GM12878 (cell line): ENCODE results near the gene APLP2. TPM values are rescaled to one million over a fixed set of nuclear protein-coding genes. Genes with fewer than 3 reads are reported as not detected.

ENCODE experiments used
- ATAC-seq: fragments of 200-7000 bp; cut with Tn5 transposase; 3 replicates; pipeline ENCODE4 v1.9.1; 2020; ENCODE audit warnings: mild to moderate bottlenecking, moderate library complexity
- BruUV-seq: library from RNA; stranded (reverse); fragments of 400-500 nt; replicated peaks from 2 replicates; lab custom pipeline; 2021; lab: Mats Ljungman, UMichigan
- CTCF ChIA-PET: fragments of 300-600 bp; sonication (Branson Sonifier 250); formaldehyde crosslinking; extraction: SDS; loops from one replicate; lab custom pipeline; 2021; ENCODE audit warnings: inconsistent platforms; lab: Yijun Ruan, JAX
- POLR2A ChIA-PET: fragments of 350-600 bp; formaldehyde crosslinking; extraction: SDS; loops from one replicate; lab custom pipeline; 2021; ENCODE audit warnings: inconsistent platforms; lab: Charles Lee
- RAD21 ChIA-PET: fragments of 300-600 bp; sonication (Branson Sonifier 250); formaldehyde crosslinking; loops from one replicate; lab custom pipeline; 2023; ENCODE audit warnings: antibody characterized with exemption; ENCODE audit not compliant: unreplicated experiment; lab: Charles Lee
- SMC1A ChIA-PET: fragments of 300-600 bp; sonication (Branson Sonifier 250); formaldehyde crosslinking; loops from one replicate; lab custom pipeline; 2023; ENCODE audit not compliant: unreplicated experiment, uncharacterized antibody; lab: Charles Lee
- DNase-seq: peaks from one replicate; pipeline ENCODE4 v3.0.0-alpha.2; 2011; ENCODE audit warnings: low read depth, low spot score
- FAIRE-seq: peaks from 3 replicates; lab custom pipeline; 2011; peaks lifted over from hg19 to GRCh38; lab: Jason Lieb, UNC
- H2AFZ ChIP-seq: 2 replicates; pipeline ENCODE4 v1.6.0; 2011; ENCODE audit warnings: low read depth, low read length, control low read depth; ENCODE audit not compliant: control insufficient read depth
- H3K27ac ChIP-seq: 2 replicates; pipeline ENCODE4 v1.5.1; 2011; ENCODE audit warnings: control low read depth; ENCODE audit not compliant: control insufficient read depth, insufficient read depth
- H3K27me3 ChIP-seq, 2 experiments: replicated peaks in 1 of 2; 2 replicates each; pipeline versions ENCODE4 v1.6.0 to v1.6.1; 2011; ENCODE audit warnings: low read length in 1 of 2; ENCODE audit not compliant: control insufficient read depth in 2 of 2, insufficient read depth in 2 of 2
- H3K36me3 ChIP-seq, 2 experiments: 2 replicates each; pipeline ENCODE4 v1.5.1; 2011; ENCODE audit warnings: low read length in 1 of 2; ENCODE audit not compliant: control insufficient read depth in 2 of 2, insufficient read depth in 2 of 2
- H3K4me1 ChIP-seq: 2 replicates; pipeline ENCODE4 v1.6.1; 2011; ENCODE audit warnings: mild to moderate bottlenecking, low read length, moderate library complexity, mixed read lengths; ENCODE audit not compliant: control insufficient read depth, insufficient read depth
- H3K4me2 ChIP-seq: 2 replicates; pipeline ENCODE4 v1.6.0; 2011; ENCODE audit warnings: control low read depth; ENCODE audit not compliant: control insufficient read depth, insufficient read depth
- H3K4me3 ChIP-seq: fragments of 200-600 bp; sonication (generic); 2 replicates; pipeline ENCODE4 v1.5.1; 2016
- H3K79me2 ChIP-seq: 2 replicates; pipeline ENCODE4 v1.6.0; 2011; ENCODE audit warnings: low read length; ENCODE audit not compliant: control insufficient read depth, insufficient read depth
- H3K9ac ChIP-seq: 2 replicates; pipeline ENCODE4 v1.8.0; 2011; ENCODE audit warnings: low read length, control low read depth, mixed read lengths; ENCODE audit not compliant: control insufficient read depth, insufficient read depth
- H3K9me3 ChIP-seq: replicated peaks from 3 replicates; pipeline ENCODE4 v1.5.1; 2011; ENCODE audit warnings: mild to moderate bottlenecking, low read length; ENCODE audit not compliant: control insufficient read depth, insufficient read depth
- H4K20me1 ChIP-seq: 2 replicates; pipeline ENCODE4 v1.6.0; 2011; ENCODE audit not compliant: control insufficient read depth, insufficient read depth
- HCFC1 ChIP-seq: fragments of 150-350 bp; IDR thresholded peaks from 2 replicates; pipeline ENCODE4 v1.6.1; 2014; ENCODE audit warnings: low read length
- IKZF2 ChIP-seq, 2 experiments: fragments of 450-650 bp; IDR thresholded peaks; 2 replicates each; pipeline ENCODE4 v1.6.1; 2017; ENCODE audit warnings: mild to moderate bottlenecking in 2 of 2, moderate library complexity in 2 of 2
- MTA2 ChIP-seq: fragments of 450-650 bp; IDR thresholded peaks from 2 replicates; pipeline ENCODE4 v1.6.1; 2016; ENCODE audit warnings: low read depth, mild to moderate bottlenecking, moderate library complexity
- POLR2A ChIP-seq: IDR thresholded peaks from 2 replicates; pipeline ENCODE4 v1.6.1; 2011; ENCODE audit warnings: low read depth, mild to moderate bottlenecking, low read length
- RB1 ChIP-seq: fragments of 450-650 bp; formaldehyde crosslinking; IDR thresholded peaks from 2 replicates; pipeline ENCODE4 v1.6.1; 2017; ENCODE audit warnings: mild to moderate bottlenecking, borderline replicate concordance
- RUNX3 ChIP-seq: IDR thresholded peaks from 2 replicates; pipeline ENCODE4 v1.6.1; 2012; ENCODE audit warnings: low read length, inconsistent platforms
- WGBS: methylation state at CpG from one replicate; pipeline ENCODE4 v1.1.6; 2016; ENCODE audit warnings: low lambda C conversion rate; ENCODE audit not compliant: insufficient replicate concordance, insufficient coverage; ENCODE audit errors: missing lambda C conversion rate; 5-methylcytosine and 5-hydroxymethylcytosine counted together
- in situ Hi-C: fragments of 300-500 bp; cut with MboI; formaldehyde crosslinking; loops from 9 replicates; pipeline ENCODE4 v1.14.3; 2018; ENCODE audit warnings: mixed read lengths
- intact Hi-C: fragments of 100-400 bp; cut with micrococcal nuclease; formaldehyde crosslinking; loops from one replicate; pipeline ENCODE4 v1.14.2; 2022; ENCODE audit not compliant: unreplicated experiment
- polyA plus RNA-seq, 11 experiments: library from polyadenylated mRNA; depleted of rRNA in 4 of 11; unstranded in 6 of 11; stranded (reverse) in 5 of 11; fragments of >200 nt; fragmentation: Nextera tagmentation in 4 of 11; fragmentation: Illumina TruSeq in 1 of 11; extraction: Ambion mirVana in 4 of 11; extraction: Trizol in 1 of 11; gene quantifications; 1 replicate in 1 of 11; 2 replicates in 10 of 11; pipeline versions ENCODE4 v1.2.1 to v1.2.3, GENCODE V29; 2011 to 2016; ENCODE audit warnings: inconsistent platforms in 2 of 11, missing spikeins in 2 of 11, low read depth in 1 of 11
- total RNA-seq, 4 experiments: library from RNA; depleted of rRNA in 3 of 4; stranded (reverse); fragments of >200 nt in 3 of 4; fragmentation: Illumina TruSeq in 1 of 4; extraction: Trizol in 1 of 4; gene quantifications; 2 replicates each; pipeline versions ENCODE4 v1.2.1 to v1.2.3, GENCODE V29; 2013 to 2021

APLP2 gene
- total and polyA plus RNA-seq, 10 of the 15 experiments (the other 5 are each of a cell fraction or from before 2014, with no cell fraction given) = 2.3 to 38.8 (median 21.3) TPM

- RAD21 ChIA-PET = interaction anchor here (0.9 to 3.1 kb wide), 10 partner anchors 11 to 682 kb away, joined by 3 to 22 read pairs (median 4); no protein-coding TSS in a partner anchor
- Histone ChIP-seq H3K27ac (peak overlapping the region; percentile 76), H3K4me2 (peak overlapping the region; percentile 21), H3K79me2 (no peaks in the 10 kb centered on the region)
- DNase-seq = no peak
- intact Hi-C loops = no loop called here
- 0 out of 2 replicates have a peak, but pooled peaks have one; percentile 23 for TF ChIP-seq POLR2A
- no peak for TF ChIP-seq RUNX3
- no peak for TF ChIP-seq HCFC1
- 0 out of 2 replicates have a peak, but pooled peaks have one; percentile 34 for TF ChIP-seq RB1
- TF ChIP-seq MTA2 = 0 out of 2 replicates have a peak, but pooled peaks have one; percentile 15
- 0 out of 4 replicates have a peak, but pooled peaks of 1 of the 2 experiments have one; percentile 5 for TF ChIP-seq IKZF2 (IDR thresholded peaks at IDR 0.05)
- TF ChIP-seq, all 136 proteins: peak for 4
- ATAC-seq (peak; percentile 71), FAIRE-seq (no peak)
- 15% methylated on average over 7 of the region's 7 CpGs for WGBS
- ChIA-PET CTCF (interaction anchor here (0.7 to 3.3 kb wide), 9 partner anchors 9 to 227 kb away, joined by 3 to 25 read pairs (median 4); partner anchors contain the start of gene ST14), SMC1A (interaction anchor here (0.7 to 4.5 kb wide), 13 partner anchors 10 to 228 kb away, joined by 3 to 37 read pairs (median 4); partner anchors contain the start of gene ST14), POLR2A (interaction anchor here (1.0 to 1.6 kb wide), 5 partner anchors 9 to 149 kb away, joined by 3 to 9 read pairs (median 4); no protein-coding TSS in a partner anchor)
- Histone ChIP-seq H2AFZ (peak overlapping the region; percentile 0; the same call in 1 of the 2 replicates), H3K4me1 (peaks cover 61% of the 10 kb centered on the region), H4K20me1 (no peaks in the 10 kb centered on the region; the same call in 1 of the 2 replicates), H3K9me3 (no peaks in the 10 kb centered on the region; the same call in 2 of the 3 replicates), H3K36me3 (no peaks in the 10 kb centered on the region), H3K9ac (peak overlapping the region; percentile 1; the same call in 1 of the 2 replicates), H3K27me3 (no peaks in the 10 kb centered on the region; a peak in 1 of 4 replicates), H3K4me3 (no peak overlapping the region)
- in situ Hi-C loops = no loop called here
- no TSS peak for BruUV-seq
Measured at GRCh38 chr11:130150790-130151189, 81.1 kb downstream of the APLP2 start.
